Neural progenitor cell (in vitro differentiated cells): ENCODE data around the gene CDAN1. TPM values are rescaled to one million over a fixed set of nuclear protein-coding genes. Genes with fewer than 3 reads are reported as not detected.
A peak's percentile ranks its signal among the peaks of the same experiment; 100 is the strongest.

Source experiments
- DNase-seq: peaks from one replicate; pipeline ENCODE4 v3.0.0-alpha.2; 2016; ENCODE audit warnings: low spot score
- H2AFZ ChIP-seq: fragments of 200-600 bp; sonication (generic); replicated peaks from 2 replicates; pipeline ENCODE4 v1.6.1; 2016; ENCODE audit warnings: antibody characterized with exemption
- H3F3A ChIP-seq: fragments of 200-600 bp; sonication (generic); 2 replicates; pipeline ENCODE4 v1.6.1; 2016; ENCODE audit warnings: antibody characterized with exemption, low read depth
- H3K27ac ChIP-seq: fragments of 200-600 bp; sonication (generic); 2 replicates; pipeline ENCODE4 v1.5.1; 2016; ENCODE audit warnings: mild to moderate bottlenecking
- H3K27me3 ChIP-seq: fragments of 200-600 bp; sonication (generic); 2 replicates; pipeline ENCODE4 v1.6.1; 2016; ENCODE audit warnings: mild to moderate bottlenecking, moderate library complexity
- H3K36me3 ChIP-seq: fragments of 200-600 bp; sonication (generic); 2 replicates; pipeline ENCODE4 v1.5.1; 2016
- H3K4me1 ChIP-seq: fragments of 200-600 bp; sonication (generic); 2 replicates; pipeline ENCODE4 v1.6.1; 2016; ENCODE audit warnings: mixed run types
- H3K4me2 ChIP-seq: fragments of 200-600 bp; sonication (generic); 2 replicates; pipeline ENCODE4 v1.6.1; 2016
- H3K4me3 ChIP-seq: fragments of 200-600 bp; sonication (generic); 2 replicates; pipeline ENCODE4 v1.5.1; 2016
- H3K79me2 ChIP-seq: fragments of 200-600 bp; sonication (generic); 2 replicates; pipeline ENCODE4 v1.6.1; 2016; ENCODE audit warnings: low read depth
- H3K9ac ChIP-seq: fragments of 200-600 bp; sonication (generic); 2 replicates; pipeline ENCODE4 v1.6.1; 2016
- H3K9me3 ChIP-seq: fragments of 200-600 bp; sonication (generic); 2 replicates; pipeline ENCODE4 v1.5.1; 2016; ENCODE audit warnings: low read depth
- H4K20me1 ChIP-seq: fragments of 200-600 bp; sonication (generic); 2 replicates; pipeline ENCODE4 v1.6.1; 2016; ENCODE audit warnings: low read depth
- H3K27ac Mint-ChIP-seq: 3 replicates; pipeline ENCODE4 v1.8.0; 2021; ENCODE audit warnings: mixed read lengths
- H3K27me3 Mint-ChIP-seq: 2 replicates; pipeline ENCODE4 v1.8.0; 2022; ENCODE audit warnings: low read depth, mild to moderate bottlenecking, inconsistent platforms, moderate library complexity, mixed read lengths; ENCODE audit not compliant: insufficient read depth
- H3K36me3 Mint-ChIP-seq: 3 replicates; pipeline ENCODE4 v1.8.0; 2021; ENCODE audit warnings: mixed read lengths
- H3K4me1 Mint-ChIP-seq: 3 replicates; pipeline ENCODE4 v1.8.0; 2021; ENCODE audit warnings: mixed read lengths
- H3K4me3 Mint-ChIP-seq: 3 replicates; pipeline ENCODE4 v1.8.0; 2021; ENCODE audit warnings: mild to moderate bottlenecking, moderate library complexity, mixed read lengths
- H3K9me3 Mint-ChIP-seq: 3 replicates; pipeline ENCODE4 v1.8.0; 2020; ENCODE audit warnings: mixed read lengths
- EZH2 ChIP-seq: fragments of 200-600 bp; sonication (generic); IDR thresholded peaks from 2 replicates; pipeline ENCODE4 v1.6.1; 2017; ENCODE audit warnings: antibody characterized with exemption, mild to moderate bottlenecking, moderate library complexity
- EZH2phosphoT487 ChIP-seq: fragments of 200-600 bp; sonication (generic); IDR thresholded peaks from 2 replicates; pipeline ENCODE4 v1.6.1; 2017; ENCODE audit warnings: antibody characterized with exemption
- total RNA-seq: library from RNA; depleted of rRNA; stranded (reverse); fragments of >200 nt; gene quantifications from 2 replicates; pipeline ENCODE4 v1.2.3, GENCODE V29; 2015; ENCODE audit warnings: low replicate concordance
- TF ChIP-seq, protein P1 (sequence below): fragments of 200-600 bp; sonication (generic); IDR thresholded peaks from 2 replicates; pipeline ENCODE4 v1.5.1; 2017; ENCODE audit warnings: antibody characterized with exemption, mild to moderate bottlenecking

Gene CDAN1
- total RNA-seq, 1 donor from 2014 or later: 20.2 TPM

DNA sequence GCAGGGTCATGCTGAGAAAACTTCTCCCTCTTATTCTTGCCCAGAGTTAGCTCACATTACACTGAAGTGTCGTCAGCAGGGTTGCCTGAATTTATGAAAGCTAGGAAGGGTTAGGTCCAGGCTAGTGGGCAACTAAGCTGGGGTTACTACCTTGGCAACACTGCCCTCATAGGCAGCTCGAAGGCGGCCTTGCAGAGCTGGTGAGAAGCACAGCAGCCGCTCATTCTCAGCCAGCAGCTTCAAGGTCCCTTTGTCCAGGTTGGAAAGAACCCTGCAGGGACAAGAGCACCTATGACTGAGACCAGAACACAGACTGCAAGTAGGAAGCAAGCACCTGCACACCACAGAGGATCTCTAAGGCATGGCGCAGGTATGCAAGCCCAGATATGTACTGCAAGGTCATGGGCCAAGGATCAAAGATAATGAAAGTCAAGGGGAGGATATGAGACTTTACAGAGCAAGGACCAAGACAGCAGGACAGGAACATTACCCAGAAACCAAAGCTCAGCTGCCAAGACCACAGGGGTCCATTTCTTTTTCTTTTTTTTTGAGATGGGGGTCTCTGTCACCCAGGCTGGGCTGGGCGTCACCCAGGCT is 2.8 kb downstream of the CDAN1 start:
- peaks cover 23% of the 10 kb centered on the region for H4K20me1 ChIP-seq
- peaks cover 3% of the 10 kb centered on the region for H3K36me3 ChIP-seq
- peaks cover 8% of the 10 kb centered on the region for H3K79me2 ChIP-seq
- H3K27me3 ChIP-seq: no peaks in the 10 kb centered on the region
- H3K4me1 ChIP-seq: peaks cover 3% of the 10 kb centered on the region
- TF ChIP-seq, protein P1, sequence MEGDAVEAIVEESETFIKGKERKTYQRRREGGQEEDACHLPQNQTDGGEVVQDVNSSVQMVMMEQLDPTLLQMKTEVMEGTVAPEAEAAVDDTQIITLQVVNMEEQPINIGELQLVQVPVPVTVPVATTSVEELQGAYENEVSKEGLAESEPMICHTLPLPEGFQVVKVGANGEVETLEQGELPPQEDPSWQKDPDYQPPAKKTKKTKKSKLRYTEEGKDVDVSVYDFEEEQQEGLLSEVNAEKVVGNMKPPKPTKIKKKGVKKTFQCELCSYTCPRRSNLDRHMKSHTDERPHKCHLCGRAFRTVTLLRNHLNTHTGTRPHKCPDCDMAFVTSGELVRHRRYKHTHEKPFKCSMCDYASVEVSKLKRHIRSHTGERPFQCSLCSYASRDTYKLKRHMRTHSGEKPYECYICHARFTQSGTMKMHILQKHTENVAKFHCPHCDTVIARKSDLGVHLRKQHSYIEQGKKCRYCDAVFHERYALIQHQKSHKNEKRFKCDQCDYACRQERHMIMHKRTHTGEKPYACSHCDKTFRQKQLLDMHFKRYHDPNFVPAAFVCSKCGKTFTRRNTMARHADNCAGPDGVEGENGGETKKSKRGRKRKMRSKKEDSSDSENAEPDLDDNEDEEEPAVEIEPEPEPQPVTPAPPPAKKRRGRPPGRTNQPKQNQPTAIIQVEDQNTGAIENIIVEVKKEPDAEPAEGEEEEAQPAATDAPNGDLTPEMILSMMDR: no peak
- no peak for TF ChIP-seq EZH2phosphoT487
- TF ChIP-seq EZH2: no peak
- H3K9ac ChIP-seq: no peak overlapping the region
- H3K4me2 ChIP-seq: no peak overlapping the region
- no peak overlapping the region for H2AFZ ChIP-seq
- no peak overlapping the region for H3K4me3 ChIP-seq
- no peak overlapping the region for H3K27ac ChIP-seq
- peak overlapping the region; percentile 27 for H3K4me3 Mint-ChIP-seq
- peaks cover 14% of the 10 kb centered on the region for H3F3A ChIP-seq
- peaks cover 17% of the 10 kb centered on the region for H3K4me1 Mint-ChIP-seq
- DNase-seq: no peak
- no peaks in the 10 kb centered on the region for H3K9me3 ChIP-seq
- H3K27me3 Mint-ChIP-seq: peaks cover 13% of the 10 kb centered on the region
- H3K9me3 Mint-ChIP-seq: no peaks in the 10 kb centered on the region
- peaks cover 26% of the 10 kb centered on the region for H3K36me3 Mint-ChIP-seq
- peak overlapping the region; percentile 52 for H3K27ac Mint-ChIP-seq

DNA sequence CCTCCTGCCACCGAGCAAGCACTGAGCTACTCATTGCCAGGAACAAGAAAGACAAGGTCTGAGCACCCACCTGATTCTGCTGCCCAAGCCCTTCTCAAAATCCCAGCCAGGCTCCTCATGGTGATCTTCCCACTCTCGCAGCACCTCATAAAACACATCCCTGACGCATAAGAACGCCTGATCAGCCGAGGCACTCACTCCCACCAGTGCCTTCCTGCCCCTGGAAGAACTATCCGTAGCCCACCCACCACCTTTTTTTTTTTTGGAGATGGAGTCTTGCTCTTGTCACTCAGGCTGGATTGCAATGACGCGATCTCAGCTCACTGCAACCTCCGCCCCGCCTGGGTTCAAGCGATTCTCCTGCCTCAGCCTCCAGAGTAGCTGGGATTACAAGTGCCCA is 3.9 kb downstream of the CDAN1 start:
- peaks cover 13% of the 10 kb centered on the region for H3K27me3 Mint-ChIP-seq
- no peaks in the 10 kb centered on the region for H3K9me3 ChIP-seq
- no peak for TF ChIP-seq EZH2phosphoT487
- TF ChIP-seq, protein P1: no peak
- H3F3A ChIP-seq: peaks cover 14% of the 10 kb centered on the region
- H3K27ac ChIP-seq: no peak overlapping the region
- H3K79me2 ChIP-seq: peaks cover 8% of the 10 kb centered on the region
- DNase-seq: no peak
- H2AFZ ChIP-seq: no peak overlapping the region
- H3K9me3 Mint-ChIP-seq: no peaks in the 10 kb centered on the region
- H3K4me3 Mint-ChIP-seq: no peak overlapping the region
- H3K27me3 ChIP-seq: no peaks in the 10 kb centered on the region
- peaks cover 29% of the 10 kb centered on the region for H3K36me3 Mint-ChIP-seq
- no peak overlapping the region for H3K9ac ChIP-seq
- peaks cover 23% of the 10 kb centered on the region for H4K20me1 ChIP-seq
- peaks cover 3% of the 10 kb centered on the region for H3K4me1 ChIP-seq
- no peak overlapping the region for H3K4me2 ChIP-seq
- H3K36me3 ChIP-seq: peaks cover 3% of the 10 kb centered on the region
- peaks cover 13% of the 10 kb centered on the region for H3K4me1 Mint-ChIP-seq
- H3K27ac Mint-ChIP-seq: peak overlapping the region; percentile 25
- no peak overlapping the region for H3K4me3 ChIP-seq

DNA sequence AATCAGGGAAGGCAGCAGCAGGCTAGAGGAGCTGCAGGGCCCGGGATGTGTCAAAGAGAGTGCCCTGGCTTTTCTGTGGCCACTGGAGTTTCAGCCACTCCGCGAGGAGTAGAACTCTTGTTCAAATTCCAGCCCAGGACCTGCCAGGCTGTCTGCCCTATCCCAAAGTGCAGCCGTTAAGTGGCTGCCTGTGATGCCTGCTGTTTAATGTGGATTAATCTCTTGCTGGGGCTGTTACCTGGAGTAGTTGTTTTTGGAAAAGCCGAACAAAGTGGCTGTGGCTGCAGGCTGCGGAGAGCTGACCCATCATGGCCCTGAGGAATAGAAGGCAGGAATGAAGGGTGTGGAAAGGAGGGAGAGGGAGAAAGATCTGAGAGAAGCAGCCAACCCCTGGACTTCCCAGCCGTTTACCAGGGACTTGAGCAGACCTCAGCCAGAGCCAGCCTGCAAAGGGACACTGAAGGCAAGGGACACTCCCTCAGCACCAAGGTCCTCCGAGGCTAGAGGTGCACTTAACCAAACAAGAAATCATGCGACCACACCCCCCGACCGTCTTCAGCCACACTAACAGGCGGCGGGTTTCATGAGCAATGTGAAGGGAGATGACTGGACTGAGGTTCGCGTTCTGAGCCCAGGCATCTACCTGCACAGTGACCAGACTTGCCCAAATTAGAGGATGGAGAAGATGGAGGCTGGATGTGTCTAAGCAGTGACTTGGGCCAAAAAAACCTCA is 4.7 kb downstream of the CDAN1 start:
- H3K27me3 Mint-ChIP-seq: peaks cover 10% of the 10 kb centered on the region
- Histone ChIP-seq H3K4me3 (no peak overlapping the region), H3K27me3 (no peaks in the 10 kb centered on the region), H3F3A (peaks cover 9% of the 10 kb centered on the region), H3K79me2 (peaks cover 8% of the 10 kb centered on the region), H3K36me3 (peaks cover 3% of the 10 kb centered on the region), H3K9me3 (no peaks in the 10 kb centered on the region), H4K20me1 (peaks cover 23% of the 10 kb centered on the region), H3K9ac (no peak overlapping the region), H2AFZ (no peak overlapping the region), H3K4me1 (peaks cover under 1% of the 10 kb centered on the region), H3K4me2 (no peak overlapping the region), H3K27ac (no peak overlapping the region)
- peaks cover 7% of the 10 kb centered on the region for H3K4me1 Mint-ChIP-seq
- H3K27ac Mint-ChIP-seq: no peak overlapping the region
- H3K4me3 Mint-ChIP-seq: peak overlapping the region; percentile 6
- TF ChIP-seq, protein P1: no peak
- no peak for TF ChIP-seq EZH2
- DNase-seq: no peak
- H3K9me3 Mint-ChIP-seq: no peaks in the 10 kb centered on the region
- H3K36me3 Mint-ChIP-seq: peaks cover 29% of the 10 kb centered on the region
